ENCODE data around the gene NBPF4.
"Not testable (repeated sequence)": the region's sequence is repeated elsewhere in the genome, so short reads cannot be mapped to it uniquely, and the experiment has no call there.

The NBPF4 gene

GRCh38 chr1:108209456-108210108 lies 34.3 kb downstream of the NBPF4 start:
- DNase-seq: no peak

- no peak for DNase-seq
These were observed 35.0 kb downstream of the NBPF4 start for GRCh38 chr1:108208724-108209446.

DNA sequence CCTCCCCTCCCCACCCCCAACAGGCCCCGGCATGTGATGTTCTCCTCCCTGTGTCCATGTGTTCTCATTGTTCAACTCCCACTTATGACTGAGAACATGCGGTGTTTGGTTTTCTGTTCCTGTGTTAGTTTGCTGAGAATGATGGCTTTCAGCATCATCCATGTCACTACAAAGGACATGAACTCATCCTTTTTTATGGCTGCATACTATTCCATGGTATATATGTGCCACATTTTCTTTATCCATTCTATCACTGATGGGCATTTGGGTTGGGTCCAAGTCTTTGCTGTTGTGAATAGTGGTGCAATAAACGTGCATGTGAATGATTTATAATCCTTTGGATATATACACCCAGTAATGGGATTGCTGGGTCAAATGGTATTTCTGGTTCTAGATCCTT lies 40.3 kb downstream of the NBPF4 start:
- not testable (repeated sequence) for DNase-seq

GRCh38 chr1:108201687-108202086 lies 42.2 kb downstream of the NBPF4 start:
- DNase-seq: no peak

DNA sequence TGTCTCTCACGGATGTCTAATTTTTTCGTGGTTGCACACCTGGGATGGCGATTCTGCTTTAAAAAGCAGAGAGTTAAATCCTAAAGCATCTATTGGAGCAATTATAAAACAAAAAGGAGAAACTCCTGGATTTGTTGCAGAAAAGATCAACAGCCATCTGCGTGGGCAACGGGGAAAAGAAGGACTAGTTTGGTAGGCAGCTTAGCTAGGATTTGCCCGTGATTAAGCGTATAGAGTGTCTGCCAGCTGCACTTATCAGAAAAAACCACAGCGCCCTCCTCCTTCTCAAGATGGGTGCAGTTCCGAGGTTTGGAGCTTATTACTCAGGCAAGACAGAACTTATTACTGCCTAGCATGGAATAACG lies 43.2 kb downstream of the NBPF4 start:
- peak; percentile 53 for DNase-seq

- peak; percentile 71 for DNase-seq
These were observed 43.8 kb downstream of the NBPF4 start, which contains the start of gene SLC25A24 for GRCh38 chr1:108199781-108200686. SLC25A24 (minus strand) TSS chr1:108200343; CDS start chr1:108200138, 205 bp downstream.

GRCh38 chr1:108199201-108199691 lies 44.6 kb downstream of the NBPF4 start:
- peak; percentile 21 for DNase-seq

DNA sequence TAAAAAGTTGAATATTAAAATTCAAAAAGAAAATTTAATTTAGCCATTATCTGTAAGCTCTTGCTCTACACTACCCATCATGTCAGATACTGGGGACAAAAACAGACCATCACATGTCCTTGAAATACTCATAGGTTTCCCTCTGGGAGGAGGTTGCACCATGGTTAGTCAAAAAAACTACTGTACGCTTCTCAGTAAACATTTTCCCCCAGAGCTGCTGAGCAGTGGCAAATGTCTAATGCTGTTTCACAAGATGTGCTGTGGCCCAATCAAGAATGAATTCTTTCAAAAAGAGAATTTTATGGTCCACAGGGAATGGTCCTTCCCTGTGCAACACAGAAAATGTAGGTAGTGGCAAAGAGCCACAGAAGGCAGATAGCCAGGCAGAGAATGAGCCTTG lies 49.8 kb downstream of the NBPF4 start:
- DNase-seq: no peak

GRCh38 chr1:108193333-108193732 lies 50.5 kb downstream of the NBPF4 start:
- DNase-seq: no peak

DNA sequence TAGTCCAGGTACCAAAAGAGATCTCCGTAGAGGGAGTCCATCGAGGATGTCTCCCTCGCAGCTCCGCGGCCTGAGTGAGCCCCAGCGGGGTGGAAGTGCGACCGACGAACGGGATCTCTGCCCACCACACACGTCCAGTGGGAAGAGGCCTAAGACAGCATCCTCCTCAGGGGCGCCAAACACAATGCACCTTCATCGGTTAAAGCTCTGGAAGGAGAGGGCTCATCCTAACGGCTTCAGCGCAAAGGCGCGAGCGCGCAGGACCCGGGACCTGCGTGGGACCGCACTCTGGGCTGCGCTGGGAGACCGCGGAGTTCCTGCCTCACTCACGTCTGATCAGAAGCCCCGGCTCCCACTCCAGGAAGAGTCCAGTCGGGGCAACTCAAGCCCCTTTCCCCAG lies 51.3 kb downstream of the NBPF4 start:
- no peak for DNase-seq

DNA sequence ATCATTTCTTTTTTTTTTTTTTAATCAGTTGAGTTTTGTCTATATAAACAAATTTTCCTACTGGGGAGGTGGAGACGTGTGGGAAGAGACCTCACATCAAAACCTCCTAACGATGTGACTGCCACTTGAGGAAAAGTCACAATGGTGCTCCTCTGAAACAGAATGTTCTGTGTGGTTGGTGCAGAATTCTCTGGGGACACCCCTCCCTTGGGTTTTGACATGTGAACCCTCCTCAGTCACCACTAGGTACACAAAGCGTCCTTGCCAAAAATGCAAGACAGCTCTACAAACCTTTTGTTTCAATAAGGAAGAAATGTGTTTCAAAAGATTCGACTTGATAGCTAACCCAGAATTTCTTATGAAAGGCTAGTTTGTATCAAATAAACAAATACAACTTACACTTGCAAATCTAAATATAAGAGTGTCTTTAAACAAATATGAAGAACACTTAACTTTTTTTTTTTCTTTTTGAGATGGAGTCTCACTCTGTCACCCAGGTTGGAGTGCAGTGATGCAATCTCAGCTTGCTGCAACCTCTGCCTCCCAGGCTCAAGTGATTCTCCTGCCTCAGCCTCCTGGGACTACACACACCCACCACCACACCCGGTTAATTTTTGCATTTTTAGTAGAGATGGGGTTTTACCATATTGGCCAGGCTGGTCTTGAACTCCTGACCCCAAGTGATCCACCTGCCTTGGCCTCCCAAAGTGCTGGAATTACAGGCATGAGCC lies 53.0 kb downstream of the NBPF4 start:
- no peak for DNase-seq

- no peak for DNase-seq
These were observed 53.8 kb downstream of the NBPF4 start for GRCh38 chr1:108190001-108190634.

- no peak for DNase-seq
These were observed 55.1 kb downstream of the NBPF4 start for GRCh38 chr1:108188801-108189200.

DNA sequence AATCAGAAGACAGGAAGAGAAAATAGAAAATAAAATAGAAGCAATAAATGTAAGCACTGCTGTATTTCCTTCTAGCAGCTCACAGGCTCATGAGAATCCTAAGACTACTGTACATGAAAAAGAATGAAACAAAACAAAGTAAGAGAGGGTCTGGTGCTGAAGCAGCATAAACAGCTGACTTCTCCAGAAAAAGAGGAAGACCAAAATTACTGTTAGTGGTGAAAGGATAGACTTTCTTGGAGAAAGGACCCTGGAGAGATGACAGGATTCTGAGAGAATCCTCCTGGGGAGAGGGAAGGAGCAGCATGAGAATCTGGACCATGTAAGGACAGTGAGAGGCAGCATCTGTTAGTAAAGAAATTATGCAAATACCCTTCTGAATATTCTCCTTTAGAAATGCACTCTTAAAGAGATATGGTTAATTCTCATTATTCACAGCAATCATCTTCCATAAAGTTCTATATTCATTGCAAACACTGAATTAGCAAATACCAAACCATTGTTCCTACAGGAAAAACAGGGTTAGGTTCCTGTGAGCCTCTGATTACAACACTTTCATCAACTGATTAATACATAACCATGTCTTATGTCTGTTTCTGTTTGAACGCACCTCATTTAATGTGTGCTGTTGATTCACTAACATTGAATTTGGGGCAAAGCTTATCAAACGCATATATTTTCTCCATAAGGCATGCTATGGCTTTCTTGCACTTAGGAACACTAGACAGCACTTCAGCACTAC lies 60.7 kb downstream of the NBPF4 start:
- DNase-seq: no peak

DNA sequence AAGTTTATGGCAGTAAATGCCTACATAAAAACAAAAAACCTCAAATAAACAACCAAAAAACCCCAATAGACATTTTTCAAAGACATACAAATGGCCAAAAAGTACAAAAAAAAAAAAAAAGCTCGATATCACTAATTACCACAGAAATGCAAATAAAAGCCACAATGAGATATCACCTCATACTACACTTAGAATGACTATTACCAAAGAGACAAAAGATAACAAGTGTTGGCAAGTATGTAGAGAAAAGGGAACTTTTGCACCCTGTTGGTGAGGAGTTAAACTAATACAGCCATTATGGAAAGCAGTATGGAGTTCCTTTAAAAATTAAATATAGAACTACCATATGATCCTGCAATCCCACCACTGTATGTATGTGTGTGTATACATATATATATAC lies 64.9 kb downstream of the NBPF4 start:
- no peak for DNase-seq

Data from midbrain (tissue), 1 donor.